ENCODE measurements around the gene TOR1AIP2.

The TOR1AIP2 gene

GRCh38 chr1:179877586-179878265 is at the start of gene TOR1AIP2:
TOR1AIP2 (minus strand) TSS chr1:179877803; CDS start chr1:179852665, 25,138 bp downstream.
- DNase-seq: peak; percentile 91 to 93

- DNase-seq: no peak
Observed at GRCh38 chr1:179926850-179927205, 49.2 kb upstream of the TOR1AIP2 start.

GRCh38 chr1:179925922-179926849 is 48.6 kb upstream of the TOR1AIP2 start:
- DNase-seq: no peak

GRCh38 chr1:179925302-179925701 is 47.7 kb upstream of the TOR1AIP2 start:
- no peak for DNase-seq

GRCh38 chr1:179924268-179924667 is 46.7 kb upstream of the TOR1AIP2 start:
- no peak for DNase-seq

- DNase-seq: no peak
Observed at GRCh38 chr1:179923029-179923428, 45.4 kb upstream of the TOR1AIP2 start.

GRCh38 chr1:179921981-179922872 is 44.6 kb upstream of the TOR1AIP2 start:
- DNase-seq: no peak

GRCh38 chr1:179921472-179921871 is 43.9 kb upstream of the TOR1AIP2 start:
- DNase-seq: no peak

GRCh38 chr1:179917601-179918429 is 40.2 kb upstream of the TOR1AIP2 start:
- no peak for DNase-seq

GRCh38 chr1:179911812-179912211 is 34.2 kb upstream of the TOR1AIP2 start:
- no peak for DNase-seq

- no peak for DNase-seq
Observed at GRCh38 chr1:179910934-179911333, 33.3 kb upstream of the TOR1AIP2 start.

- DNase-seq: no peak
Observed at GRCh38 chr1:179889589-179889988, 12.0 kb upstream of the TOR1AIP2 start.

GRCh38 chr1:179888071-179888470 is 10.5 kb upstream of the TOR1AIP2 start:
- no peak for DNase-seq

GRCh38 chr1:179883745-179884138 is 6.1 kb upstream of the TOR1AIP2 start:
- DNase-seq: peak; percentile 42 to 57

GRCh38 chr1:179883040-179883744 is 5.6 kb upstream of the TOR1AIP2 start:
- peak in 1 of 2 experiments; percentile 7 for DNase-seq

GRCh38 chr1:179882253-179883039 is 4.8 kb upstream of the TOR1AIP2 start, which contains the start of gene TOR1AIP1:
TOR1AIP1 (plus strand) TSS chr1:179882285; CDS start chr1:179882503, 218 bp downstream.
- DNase-seq: peak; percentile 94 to 96

GRCh38 chr1:179881642-179882252 is 4.1 kb upstream of the TOR1AIP2 start:
- no peak for DNase-seq

- DNase-seq: no peak
Observed at GRCh38 chr1:179879797-179880196, 2.2 kb upstream of the TOR1AIP2 start.

GRCh38 chr1:179876300-179876715 is 1.3 kb downstream of the TOR1AIP2 start:
- DNase-seq: no peak

Data from activated CD4-positive, alpha-beta T cell treated with anti-CD3 and anti-CD28 coated beads, Interleukin-2, amount 50 U/mL, for 48 hours (primary cell).